Measurements from ENCODE around the gene OR10G3. TPM values are rescaled to one million over a fixed set of nuclear protein-coding genes. Genes with fewer than 3 reads are reported as not detected.

OR10G3 gene, protein sequence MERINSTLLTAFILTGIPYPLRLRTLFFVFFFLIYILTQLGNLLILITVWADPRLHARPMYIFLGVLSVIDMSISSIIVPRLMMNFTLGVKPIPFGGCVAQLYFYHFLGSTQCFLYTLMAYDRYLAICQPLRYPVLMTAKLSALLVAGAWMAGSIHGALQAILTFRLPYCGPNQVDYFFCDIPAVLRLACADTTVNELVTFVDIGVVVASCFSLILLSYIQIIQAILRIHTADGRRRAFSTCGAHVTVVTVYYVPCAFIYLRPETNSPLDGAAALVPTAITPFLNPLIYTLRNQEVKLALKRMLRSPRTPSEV
- total RNA-seq, result not detected in 2 replicates

GRCh38 chr14:21579976-21580375 is at the start of gene OR10G3:
TSS of gene OR10G3 (minus strand) at chr14:21580076. CDS start at chr14:21570744, 9,332 bp downstream.

GRCh38 chr14:21525962-21526671 is 53.8 kb downstream of the OR10G3 start, which contains the start of gene SALL2:
TSS of gene SALL2 (minus strand) at chr14:21526346. CDS start at chr14:21526127, 219 bp downstream.

Other genes starting within 250 kb of the OR10G3 start
- gene SUPT16H, start 196.1 kb downstream of the OR10G3 start, total RNA-seq, result 53.5 and 55.8 TPM in 2 replicates
- 38.8 and 39.3 TPM in 2 replicates for gene CHD8, start 124.0 kb downstream of the OR10G3 start, total RNA-seq
- 15.3 and 21.0 TPM in 2 replicates for gene RAB2B, start 103.1 kb downstream of the OR10G3 start, total RNA-seq
- 22.2 and 25.1 TPM in 2 replicates for gene TOX4, start 102.9 kb downstream of the OR10G3 start, total RNA-seq
- 61.8 and 71.6 TPM in 2 replicates for gene METTL3, start 68.7 kb downstream of the OR10G3 start, total RNA-seq
- gene SALL2, start 53.7 kb downstream of the OR10G3 start, total RNA-seq, result 0.85 and 1.2 TPM in 2 replicates
- gene OR10G2, start 54.9 kb upstream of the OR10G3 start, total RNA-seq, result not detected in 2 replicates
- not detected in 2 replicates for gene OR4E2, start 73.8 kb upstream of the OR10G3 start, total RNA-seq
- gene OR4E1, start 93.7 kb upstream of the OR10G3 start, total RNA-seq, result under 0.01 TPM in 1 of 2 replicates, not detected in the other